Sigmoid colon (tissue), 4 donors: ENCODE results near the gene PPP1R3D.

Source experiments
- CTCF ChIP-seq, 4 experiments: fragments of 450-650 bp in 3 of 4; fragments of 200-600 bp in 1 of 4; IDR thresholded peaks; one replicate each; pipeline ENCODE4 v1.5.1; 2016 to 2019; ENCODE audit warnings: antibody characterized with exemption in 4 of 4, mild to moderate bottlenecking in 3 of 4, moderate library complexity in 2 of 4
- EP300 ChIP-seq, 4 donors: sonication (generic); formaldehyde crosslinking; IDR thresholded peaks; one replicate each; pipeline ENCODE4 v1.6.1; 2017; ENCODE audit warnings: antibody characterized with exemption in 4 of 4
- POLR2A ChIP-seq, 2 donors: fragments of 450-650 bp; IDR thresholded peaks; one replicate each; pipeline ENCODE4 v1.6.1; 2016; ENCODE audit warnings: antibody characterized with exemption in 2 of 2, mild to moderate bottlenecking in 2 of 2, moderate library complexity in 2 of 2
- POLR2AphosphoS5 ChIP-seq, 4 donors: sonication (generic); formaldehyde crosslinking; IDR thresholded peaks; one replicate each; pipeline ENCODE4 v1.6.1; 2017; ENCODE audit warnings: antibody characterized with exemption in 4 of 4

GRCh38 chr20:59983076-59983475 lies 43.0 kb upstream of the PPP1R3D start:
- TF ChIP-seq CTCF (IDR thresholded peaks at IDR 0.05) (no peak), POLR2AphosphoS5 (IDR thresholded peaks at IDR 0.05) (no peak), EP300 (IDR thresholded peaks at IDR 0.05) (no peak), POLR2A (IDR thresholded peaks at IDR 0.05) (no peak)
